Type B pancreatic cell (in vitro differentiated cells): Measurements from ENCODE around the gene TNFRSF19. TPM values are rescaled to one million over a fixed set of nuclear protein-coding genes. Genes with fewer than 3 reads are reported as not detected.
A peak's percentile ranks its signal among the peaks of the same experiment; 100 is the strongest.

Source experiments
- DNase-seq: peaks from one replicate; pipeline ENCODE4 v3.0.0; 2021; ENCODE audit warnings: mixed read lengths; ENCODE audit not compliant: unreplicated experiment; ENCODE audit errors: extremely low spot score
- H3K27ac Mint-ChIP-seq: 2 replicates; pipeline ENCODE4 v1.8.0; 2021; ENCODE audit warnings: mild to moderate bottlenecking, mixed read lengths
- H3K27me3 Mint-ChIP-seq: 2 replicates; pipeline ENCODE4 v1.8.0; 2021; ENCODE audit warnings: mixed read lengths
- H3K36me3 Mint-ChIP-seq: 2 replicates; pipeline ENCODE4 v1.8.0; 2021; ENCODE audit warnings: mixed read lengths
- H3K4me1 Mint-ChIP-seq: one replicate; pipeline ENCODE4 v1.8.0; 2021; ENCODE audit warnings: mixed read lengths; ENCODE audit not compliant: unreplicated experiment
- H3K4me3 Mint-ChIP-seq: 2 replicates; pipeline ENCODE4 v1.8.0; 2021; ENCODE audit warnings: mild to moderate bottlenecking, mixed read lengths
- H3K9me3 Mint-ChIP-seq: 2 replicates; pipeline ENCODE4 v1.8.0; 2021; ENCODE audit warnings: mixed read lengths
- CTCF ChIP-seq: fragments of 200-600 bp; sonication (generic); conservative IDR thresholded peaks from 2 replicates; pipeline ENCODE4 v1.5.0; 2021; ENCODE audit warnings: antibody characterized with exemption, mild to moderate bottlenecking
- total RNA-seq: library from RNA; stranded (reverse); gene quantifications from 2 replicates; pipeline ENCODE4 v1.2.1, GENCODE V29; 2021; ENCODE audit warnings: low replicate concordance

TNFRSF19 gene
- total RNA-seq, 1 donor from 2014 or later = 64.4 TPM

GRCh38 chr13:23558675-23559536 lies 11.3 kb upstream of the TNFRSF19 start:
- no peak overlapping the region for H3K27ac Mint-ChIP-seq
- no peak overlapping the region for H3K4me3 Mint-ChIP-seq
- TF ChIP-seq CTCF = no peak
- no peaks in the 10 kb centered on the region for H3K36me3 Mint-ChIP-seq
- H3K27me3 Mint-ChIP-seq = no peaks in the 10 kb centered on the region
- H3K4me1 Mint-ChIP-seq = peaks cover 9% of the 10 kb centered on the region
- no peaks in the 10 kb centered on the region for H3K9me3 Mint-ChIP-seq
- no peak for DNase-seq

GRCh38 chr13:23560571-23561089 lies 9.6 kb upstream of the TNFRSF19 start:
- peaks cover 5% of the 10 kb centered on the region for H3K4me1 Mint-ChIP-seq
- DNase-seq = no peak
- TF ChIP-seq CTCF = no peak
- H3K27ac Mint-ChIP-seq = peak overlapping the region; percentile 54
- peaks cover 4% of the 10 kb centered on the region for H3K36me3 Mint-ChIP-seq
- no peak overlapping the region for H3K4me3 Mint-ChIP-seq
- H3K27me3 Mint-ChIP-seq = no peaks in the 10 kb centered on the region
- no peaks in the 10 kb centered on the region for H3K9me3 Mint-ChIP-seq

- no peak for TF ChIP-seq CTCF
- DNase-seq = no peak
- Mint-ChIP-seq H3K4me3 (no peak overlapping the region), H3K27me3 (no peaks in the 10 kb centered on the region), H3K4me1 (peaks cover 5% of the 10 kb centered on the region), H3K27ac (no peak overlapping the region), H3K36me3 (peaks cover 4% of the 10 kb centered on the region), H3K9me3 (no peaks in the 10 kb centered on the region)
These were observed 9.0 kb upstream of the TNFRSF19 start for GRCh38 chr13:23561261-23561660.

GRCh38 chr13:23563085-23563845 lies 6.9 kb upstream of the TNFRSF19 start:
- TF ChIP-seq CTCF = no peak
- Mint-ChIP-seq H3K4me1 (peaks cover 11% of the 10 kb centered on the region), H3K27me3 (no peaks in the 10 kb centered on the region), H3K4me3 (no peak overlapping the region), H3K9me3 (no peaks in the 10 kb centered on the region), H3K36me3 (peaks cover 4% of the 10 kb centered on the region), H3K27ac (no peak overlapping the region)
- no peak for DNase-seq

GRCh38 chr13:23567906-23568460 lies 2.2 kb upstream of the TNFRSF19 start:
- H3K36me3 Mint-ChIP-seq = peaks cover 4% of the 10 kb centered on the region
- no peak overlapping the region for H3K4me3 Mint-ChIP-seq
- no peaks in the 10 kb centered on the region for H3K27me3 Mint-ChIP-seq
- no peak for DNase-seq
- H3K9me3 Mint-ChIP-seq = no peaks in the 10 kb centered on the region
- H3K4me1 Mint-ChIP-seq = peaks cover 24% of the 10 kb centered on the region
- no peak overlapping the region for H3K27ac Mint-ChIP-seq
- no peak for TF ChIP-seq CTCF
